ENCODE data around the gene PITHD1. TPM values are rescaled to one million over a fixed set of nuclear protein-coding genes. Genes with fewer than 3 reads are reported as not detected.
A peak's percentile ranks its signal among the peaks of the same experiment; 100 is the strongest.

Gene PITHD1
- total RNA-seq, 1 donor from 2014 or later = 42.4 TPM

GRCh38 chr1:23759277-23759676 lies 18.9 kb upstream of the PITHD1 start:
- Mint-ChIP-seq H3K9me3 (ENCODE audit: unreplicated experiment) (no peaks in the 10 kb centered on the region), H3K4me3 (ENCODE audit: unreplicated experiment) (no peak overlapping the region), H3K36me3 (ENCODE audit: unreplicated experiment) (peaks cover 48% of the 10 kb centered on the region), H3K4me1 (ENCODE audit: unreplicated experiment) (no peaks in the 10 kb centered on the region), H3K27ac (ENCODE audit: unreplicated experiment) (no peak overlapping the region), H3K27me3 (ENCODE audit: unreplicated experiment) (no peaks in the 10 kb centered on the region)
- no peak for TF ChIP-seq CTCF (IDR thresholded peaks at IDR 0.05)
- no peak for DNase-seq (ENCODE audit: extremely low spot score, unreplicated experiment)

- H3K27ac Mint-ChIP-seq (ENCODE audit: unreplicated experiment) = no peak overlapping the region
- H3K36me3 Mint-ChIP-seq (ENCODE audit: unreplicated experiment) = peaks cover 29% of the 10 kb centered on the region
- H3K27me3 Mint-ChIP-seq (ENCODE audit: unreplicated experiment) = no peaks in the 10 kb centered on the region
- H3K4me3 Mint-ChIP-seq (ENCODE audit: unreplicated experiment) = no peak overlapping the region
- H3K9me3 Mint-ChIP-seq (ENCODE audit: unreplicated experiment) = no peaks in the 10 kb centered on the region
- no peak for DNase-seq (ENCODE audit: extremely low spot score, unreplicated experiment)
- no peaks in the 10 kb centered on the region for H3K4me1 Mint-ChIP-seq (ENCODE audit: unreplicated experiment)
- no peak for TF ChIP-seq CTCF (IDR thresholded peaks at IDR 0.05)
Observed at GRCh38 chr1:23763041-23763577, 15.1 kb upstream of the PITHD1 start.

- DNase-seq (ENCODE audit: extremely low spot score, unreplicated experiment) = no peak
- H3K4me3 Mint-ChIP-seq (ENCODE audit: unreplicated experiment) = no peak overlapping the region
- no peaks in the 10 kb centered on the region for H3K27me3 Mint-ChIP-seq (ENCODE audit: unreplicated experiment)
- peaks cover 2% of the 10 kb centered on the region for H3K36me3 Mint-ChIP-seq (ENCODE audit: unreplicated experiment)
- H3K9me3 Mint-ChIP-seq (ENCODE audit: unreplicated experiment) = no peaks in the 10 kb centered on the region
- peaks cover 4% of the 10 kb centered on the region for H3K4me1 Mint-ChIP-seq (ENCODE audit: unreplicated experiment)
- H3K27ac Mint-ChIP-seq (ENCODE audit: unreplicated experiment) = no peak overlapping the region
- no peak for TF ChIP-seq CTCF (IDR thresholded peaks at IDR 0.05)
Observed at GRCh38 chr1:23768733-23769132, 9.5 kb upstream of the PITHD1 start.

GRCh38 chr1:23772049-23772853 lies 6.0 kb upstream of the PITHD1 start:
- no peak overlapping the region for H3K4me3 Mint-ChIP-seq (ENCODE audit: unreplicated experiment)
- peaks cover 8% of the 10 kb centered on the region for H3K4me1 Mint-ChIP-seq (ENCODE audit: unreplicated experiment)
- peak; percentile 93 for DNase-seq (ENCODE audit: extremely low spot score, unreplicated experiment)
- H3K27me3 Mint-ChIP-seq (ENCODE audit: unreplicated experiment) = no peaks in the 10 kb centered on the region
- H3K36me3 Mint-ChIP-seq (ENCODE audit: unreplicated experiment) = no peaks in the 10 kb centered on the region
- no peaks in the 10 kb centered on the region for H3K9me3 Mint-ChIP-seq (ENCODE audit: unreplicated experiment)
- peak; percentile 92 for TF ChIP-seq CTCF (IDR thresholded peaks at IDR 0.05)
- H3K27ac Mint-ChIP-seq (ENCODE audit: unreplicated experiment) = no peak overlapping the region

- Mint-ChIP-seq H3K27me3 (ENCODE audit: unreplicated experiment) (no peaks in the 10 kb centered on the region), H3K27ac (ENCODE audit: unreplicated experiment) (no peak overlapping the region), H3K4me1 (ENCODE audit: unreplicated experiment) (peaks cover 11% of the 10 kb centered on the region), H3K36me3 (ENCODE audit: unreplicated experiment) (no peaks in the 10 kb centered on the region), H3K9me3 (ENCODE audit: unreplicated experiment) (no peaks in the 10 kb centered on the region), H3K4me3 (ENCODE audit: unreplicated experiment) (no peak overlapping the region)
- no peak for DNase-seq (ENCODE audit: extremely low spot score, unreplicated experiment)
- TF ChIP-seq CTCF (IDR thresholded peaks at IDR 0.05) = no peak
Observed at GRCh38 chr1:23772854-23773242, 5.4 kb upstream of the PITHD1 start.

Measured in osteocyte (in vitro differentiated cells).